GM12878 (cell line): ENCODE results near the gene LRRN4. TPM values are rescaled to one million over a fixed set of nuclear protein-coding genes. Genes with fewer than 3 reads are reported as not detected.

ENCODE experiments used
- ATAC-seq: fragments of 200-7000 bp; cut with Tn5 transposase; 3 replicates; pipeline ENCODE4 v1.9.1; 2020; ENCODE audit warnings: mild to moderate bottlenecking, moderate library complexity
- BruUV-seq: library from RNA; stranded (reverse); fragments of 400-500 nt; replicated peaks from 2 replicates; lab custom pipeline; 2021; lab: Mats Ljungman, UMichigan
- CTCF ChIA-PET: fragments of 300-600 bp; sonication (Branson Sonifier 250); formaldehyde crosslinking; extraction: SDS; loops from one replicate; lab custom pipeline; 2021; ENCODE audit warnings: inconsistent platforms; lab: Yijun Ruan, JAX
- POLR2A ChIA-PET: fragments of 350-600 bp; formaldehyde crosslinking; extraction: SDS; loops from one replicate; lab custom pipeline; 2021; ENCODE audit warnings: inconsistent platforms; lab: Charles Lee
- RAD21 ChIA-PET: fragments of 300-600 bp; sonication (Branson Sonifier 250); formaldehyde crosslinking; loops from one replicate; lab custom pipeline; 2023; ENCODE audit warnings: antibody characterized with exemption; ENCODE audit not compliant: unreplicated experiment; lab: Charles Lee
- SMC1A ChIA-PET: fragments of 300-600 bp; sonication (Branson Sonifier 250); formaldehyde crosslinking; loops from one replicate; lab custom pipeline; 2023; ENCODE audit not compliant: unreplicated experiment, uncharacterized antibody; lab: Charles Lee
- DNase-seq: peaks from one replicate; pipeline ENCODE4 v3.0.0-alpha.2; 2011; ENCODE audit warnings: low read depth, low spot score
- FAIRE-seq: peaks from 3 replicates; lab custom pipeline; 2011; peaks lifted over from hg19 to GRCh38; lab: Jason Lieb, UNC
- H2AFZ ChIP-seq: 2 replicates; pipeline ENCODE4 v1.6.0; 2011; ENCODE audit warnings: low read depth, low read length, control low read depth; ENCODE audit not compliant: control insufficient read depth
- H3K27ac ChIP-seq: 2 replicates; pipeline ENCODE4 v1.5.1; 2011; ENCODE audit warnings: control low read depth; ENCODE audit not compliant: control insufficient read depth, insufficient read depth
- H3K27me3 ChIP-seq, 2 experiments: replicated peaks in 1 of 2; 2 replicates each; pipeline versions ENCODE4 v1.6.0 to v1.6.1; 2011; ENCODE audit warnings: low read length in 1 of 2; ENCODE audit not compliant: control insufficient read depth in 2 of 2, insufficient read depth in 2 of 2
- H3K36me3 ChIP-seq, 2 experiments: 2 replicates each; pipeline ENCODE4 v1.5.1; 2011; ENCODE audit warnings: low read length in 1 of 2; ENCODE audit not compliant: control insufficient read depth in 2 of 2, insufficient read depth in 2 of 2
- H3K4me1 ChIP-seq: 2 replicates; pipeline ENCODE4 v1.6.1; 2011; ENCODE audit warnings: mild to moderate bottlenecking, low read length, moderate library complexity, mixed read lengths; ENCODE audit not compliant: control insufficient read depth, insufficient read depth
- H3K4me2 ChIP-seq: 2 replicates; pipeline ENCODE4 v1.6.0; 2011; ENCODE audit warnings: control low read depth; ENCODE audit not compliant: control insufficient read depth, insufficient read depth
- H3K4me3 ChIP-seq: fragments of 200-600 bp; sonication (generic); 2 replicates; pipeline ENCODE4 v1.5.1; 2016
- H3K79me2 ChIP-seq: 2 replicates; pipeline ENCODE4 v1.6.0; 2011; ENCODE audit warnings: low read length; ENCODE audit not compliant: control insufficient read depth, insufficient read depth
- H3K9ac ChIP-seq: 2 replicates; pipeline ENCODE4 v1.8.0; 2011; ENCODE audit warnings: low read length, control low read depth, mixed read lengths; ENCODE audit not compliant: control insufficient read depth, insufficient read depth
- H3K9me3 ChIP-seq: replicated peaks from 3 replicates; pipeline ENCODE4 v1.5.1; 2011; ENCODE audit warnings: mild to moderate bottlenecking, low read length; ENCODE audit not compliant: control insufficient read depth, insufficient read depth
- H4K20me1 ChIP-seq: 2 replicates; pipeline ENCODE4 v1.6.0; 2011; ENCODE audit not compliant: control insufficient read depth, insufficient read depth
- LARP7 ChIP-seq: fragments of 450-650 bp; IDR thresholded peaks from 2 replicates; pipeline ENCODE4 v1.6.1; 2017; ENCODE audit warnings: mild to moderate bottlenecking
- ZNF274 ChIP-seq: IDR thresholded peaks from one replicate; pipeline ENCODE4 v1.8.0; 2011; ENCODE audit not compliant: insufficient read length, insufficient read depth
- ZNF687 ChIP-seq: fragments of 450-650 bp; IDR thresholded peaks from 2 replicates; pipeline ENCODE4 v1.6.1; 2017; ENCODE audit warnings: mild to moderate bottlenecking, moderate library complexity
- WGBS: methylation state at CpG from one replicate; pipeline ENCODE4 v1.1.6; 2016; ENCODE audit warnings: low lambda C conversion rate; ENCODE audit not compliant: insufficient replicate concordance, insufficient coverage; ENCODE audit errors: missing lambda C conversion rate; 5-methylcytosine and 5-hydroxymethylcytosine counted together
- in situ Hi-C: fragments of 300-500 bp; cut with MboI; formaldehyde crosslinking; loops from 9 replicates; pipeline ENCODE4 v1.14.3; 2018; ENCODE audit warnings: mixed read lengths
- intact Hi-C: fragments of 100-400 bp; cut with micrococcal nuclease; formaldehyde crosslinking; loops from one replicate; pipeline ENCODE4 v1.14.2; 2022; ENCODE audit not compliant: unreplicated experiment
- polyA plus RNA-seq, 11 experiments: library from polyadenylated mRNA; depleted of rRNA in 4 of 11; unstranded in 6 of 11; stranded (reverse) in 5 of 11; fragments of >200 nt; fragmentation: Nextera tagmentation in 4 of 11; fragmentation: Illumina TruSeq in 1 of 11; extraction: Ambion mirVana in 4 of 11; extraction: Trizol in 1 of 11; gene quantifications; 1 replicate in 1 of 11; 2 replicates in 10 of 11; pipeline versions ENCODE4 v1.2.1 to v1.2.3, GENCODE V29; 2011 to 2016; ENCODE audit warnings: inconsistent platforms in 2 of 11, missing spikeins in 2 of 11, low read depth in 1 of 11
- total RNA-seq, 4 experiments: library from RNA; depleted of rRNA in 3 of 4; stranded (reverse); fragments of >200 nt in 3 of 4; fragmentation: Illumina TruSeq in 1 of 4; extraction: Trizol in 1 of 4; gene quantifications; 2 replicates each; pipeline versions ENCODE4 v1.2.1 to v1.2.3, GENCODE V29; 2013 to 2021
- TF ChIP-seq, protein P1 (sequence below): fragments of 450-650 bp; IDR thresholded peaks from 2 replicates; pipeline ENCODE4 v1.6.1; 2016; ENCODE audit warnings: mild to moderate bottlenecking

The LRRN4 gene
- total and polyA plus RNA-seq, 10 of the 15 experiments (the other 5 are each of a cell fraction or from before 2014, with no cell fraction given), result 0.11 TPM; not detected in 9

- TF ChIP-seq ZNF687, result no peak
- no peak for TF ChIP-seq LARP7
- TF ChIP-seq, protein P1, sequence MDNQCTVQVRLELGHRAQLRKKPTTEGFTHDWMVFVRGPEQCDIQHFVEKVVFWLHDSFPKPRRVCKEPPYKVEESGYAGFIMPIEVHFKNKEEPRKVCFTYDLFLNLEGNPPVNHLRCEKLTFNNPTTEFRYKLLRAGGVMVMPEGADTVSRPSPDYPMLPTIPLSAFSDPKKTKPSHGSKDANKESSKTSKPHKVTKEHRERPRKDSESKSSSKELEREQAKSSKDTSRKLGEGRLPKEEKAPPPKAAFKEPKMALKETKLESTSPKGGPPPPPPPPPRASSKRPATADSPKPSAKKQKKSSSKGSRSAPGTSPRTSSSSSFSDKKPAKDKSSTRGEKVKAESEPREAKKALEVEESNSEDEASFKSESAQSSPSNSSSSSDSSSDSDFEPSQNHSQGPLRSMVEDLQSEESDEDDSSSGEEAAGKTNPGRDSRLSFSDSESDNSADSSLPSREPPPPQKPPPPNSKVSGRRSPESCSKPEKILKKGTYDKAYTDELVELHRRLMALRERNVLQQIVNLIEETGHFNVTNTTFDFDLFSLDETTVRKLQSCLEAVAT, result no peak
Observed at GRCh38 chr20:6070829-6071695, 17.2 kb upstream of the LRRN4 start (continued).

- no peaks in the 10 kb centered on the region for H3K36me3 ChIP-seq
- intact Hi-C loops, result loop anchor here (10.0 kb wide), 1 partner anchor 285 kb away; no protein-coding TSS in a partner anchor
- H3K79me2 ChIP-seq, result no peaks in the 10 kb centered on the region
- no peak overlapping the region for H3K4me3 ChIP-seq
- WGBS, result 17% methylated on average over 2 of the region's 2 CpGs
- ChIA-PET POLR2A (interaction anchor here (0.5 kb wide), 1 partner anchor 563 kb away, joined by 4 read pairs; no protein-coding TSS in a partner anchor), RAD21 (no interaction called here), CTCF (interaction anchor here (0.6 to 1.1 kb wide), 2 partner anchors 399 to 500 kb away, joined by 3 to 4 read pairs; no protein-coding TSS in a partner anchor), SMC1A (no interaction called here)
- no peak overlapping the region for H3K27ac ChIP-seq
- no peak for ATAC-seq
- H2AFZ ChIP-seq, result no peak overlapping the region
- in situ Hi-C loops, result no loop called here
- no peak for TF ChIP-seq ZNF274
- no peak for FAIRE-seq
- no peaks in the 10 kb centered on the region for H3K9me3 ChIP-seq
- no peaks in the 10 kb centered on the region for H4K20me1 ChIP-seq
- no peak overlapping the region for H3K9ac ChIP-seq
- no peak overlapping the region for H3K4me2 ChIP-seq
- no TSS peak for BruUV-seq
- no peak for DNase-seq
- H3K27me3 ChIP-seq, result peaks cover 0 to 1% of the 10 kb centered on the region in 2 experiments; a peak in 1 of 4 replicates
- no peaks in the 10 kb centered on the region for H3K4me1 ChIP-seq
Observed at GRCh38 chr20:6069669-6070068, 15.8 kb upstream of the LRRN4 start.
